A549 (cell line): ENCODE data around the gene SF1. TPM values are rescaled to one million over a fixed set of nuclear protein-coding genes. Genes with fewer than 3 reads are reported as not detected.

Source experiments
- ATAC-seq, 2 experiments: fragments of 200-7000 bp in 1 of 2; fragments of >200 bp in 1 of 2; cut with Nextera tagmentation in 1 of 2; cut with Tn5 transposase in 1 of 2; 3 replicates each; pipeline versions ENCODE4 v1.8.0 to v1.9.1; 2018 to 2020; ENCODE audit warnings: mild to moderate bottlenecking in 1 of 2, moderate library complexity in 1 of 2
- CTCF ChIA-PET: fragments of 300-600 bp; sonication (Branson Sonifier 250); formaldehyde crosslinking; extraction: SDS; loops from one replicate; lab custom pipeline; 2021; ENCODE audit warnings: antibody characterized with exemption, inconsistent platforms; lab: Yijun Ruan, JAX
- POLR2A ChIA-PET: fragments of 350-600 bp; formaldehyde crosslinking; extraction: SDS; loops from one replicate; lab custom pipeline; 2021; ENCODE audit warnings: antibody characterized with exemption, inconsistent platforms; lab: Yijun Ruan, JAX
- DNase-seq, 2 experiments: peaks; one replicate each; pipeline versions ENCODE4 v3.0.0 to v3.0.0-alpha.2; 2011 to 2016; ENCODE audit warnings: low read depth in 1 of 2, low spot score in 1 of 2
- FAIRE-seq: peaks from 2 replicates; lab custom pipeline; 2011; peaks lifted over from hg19 to GRCh38; lab: Jason Lieb, UNC
- H3K27ac ChIP-seq, 2 experiments: fragments of >200 bp; sonication (Bioruptor Twin); formaldehyde crosslinking; 3 replicates each; pipeline ENCODE4 v1.5.1; 2016 to 2017
- H3K4me1 ChIP-seq: fragments of >200 bp; sonication (Bioruptor Twin); formaldehyde crosslinking; 3 replicates; pipeline ENCODE4 v1.6.1; 2016
- H3K4me2 ChIP-seq: fragments of >200 bp; sonication (Bioruptor Twin); formaldehyde crosslinking; 3 replicates; pipeline ENCODE4 v1.6.1; 2016
- H3K4me3 ChIP-seq: fragments of >200 bp; sonication (Bioruptor Twin); formaldehyde crosslinking; 3 replicates; pipeline ENCODE4 v1.5.1; 2016
- H3K9me3 ChIP-seq: fragments of >200 bp; sonication (Bioruptor Twin); formaldehyde crosslinking; 3 replicates; pipeline ENCODE4 v1.6.1; 2016
- BHLHE40 ChIP-seq: IDR thresholded peaks from 2 replicates; pipeline ENCODE4 v1.6.1; 2012; ENCODE audit warnings: low read depth, low read length, inconsistent platforms
- CBX8 ChIP-seq: fragments of 200-600 bp; sonication (generic); IDR thresholded peaks from 2 replicates; pipeline ENCODE4 v1.6.1; 2016
- CHD4 ChIP-seq: fragments of 200-600 bp; sonication (generic); IDR thresholded peaks from 2 replicates; pipeline ENCODE4 v1.6.1; 2016; ENCODE audit warnings: antibody characterized with exemption, mild to moderate bottlenecking, borderline replicate concordance
- CTCF ChIP-seq: fragments of >200 bp; sonication (Bioruptor Twin); formaldehyde crosslinking; IDR thresholded peaks from 3 replicates; pipeline ENCODE4 v1.5.1; 2016
- E2F6 ChIP-seq: IDR thresholded peaks from 2 replicates; pipeline ENCODE4 v1.6.1; 2012; ENCODE audit warnings: low read depth, borderline replicate concordance
- EHMT2 ChIP-seq: fragments of 200-600 bp; sonication (generic); IDR thresholded peaks from 2 replicates; pipeline ENCODE4 v1.6.1; 2016; ENCODE audit warnings: antibody characterized with exemption, low read depth, mild to moderate bottlenecking, moderate library complexity
- ESRRA ChIP-seq: fragments of 150-350 bp; IDR thresholded peaks from 2 replicates; pipeline ENCODE4 v1.6.1; 2014; ENCODE audit warnings: mild to moderate bottlenecking, low read length, borderline replicate concordance
- HDAC2 ChIP-seq: fragments of 200-600 bp; sonication (generic); IDR thresholded peaks from 2 replicates; pipeline ENCODE4 v1.6.1; 2016
- HOXB5 ChIP-seq: fragments of 250-450 bp; sonication (Bioruptor Pico); IDR thresholded peaks from 2 replicates; pipeline ENCODE4 v1.5.0; 2020; ENCODE audit warnings: mild to moderate bottlenecking, moderate library complexity
- JUNB ChIP-seq: fragments of >200 bp; sonication (Bioruptor Twin); formaldehyde crosslinking; IDR thresholded peaks from 2 replicates; pipeline ENCODE4 v1.6.1; 2016
- KDM1A ChIP-seq: fragments of 200-600 bp; sonication (generic); IDR thresholded peaks from 2 replicates; pipeline ENCODE4 v1.6.1; 2016; ENCODE audit warnings: low read depth, mild to moderate bottlenecking
- MAZ ChIP-seq: fragments of 150-350 bp; IDR thresholded peaks from 2 replicates; pipeline ENCODE4 v1.6.1; 2014; ENCODE audit warnings: antibody characterized with exemption, low read depth, low read length, borderline replicate concordance
- NFE2L2 ChIP-seq: fragments of 150-350 bp; conservative IDR thresholded peaks from 2 replicates; pipeline ENCODE4 v1.6.1; 2014; ENCODE audit warnings: low read length
- POLR2A ChIP-seq: IDR thresholded peaks from 2 replicates; pipeline ENCODE4 v1.6.1; 2012; ENCODE audit warnings: mild to moderate bottlenecking, low read length
- POLR2AphosphoS2 ChIP-seq: conservative IDR thresholded peaks from 2 replicates; pipeline ENCODE4 v1.6.1; 2012; ENCODE audit warnings: low read length, improper control_type of control experiment, inconsistent platforms
- RCOR1 ChIP-seq: fragments of 150-350 bp; IDR thresholded peaks from 2 replicates; pipeline ENCODE4 v1.6.1; 2014; ENCODE audit warnings: antibody characterized with exemption, low read length, low read depth
- SMC3 ChIP-seq: fragments of >200 bp; sonication (Bioruptor Twin); formaldehyde crosslinking; IDR thresholded peaks from 3 replicates; pipeline ENCODE4 v1.6.1; 2018; ENCODE audit warnings: inconsistent platforms
- SREBF2 ChIP-seq: fragments of 450-650 bp; IDR thresholded peaks from 2 replicates; pipeline ENCODE4 v1.6.1; 2014; ENCODE audit warnings: mild to moderate bottlenecking, moderate library complexity
- ZFP36 ChIP-seq: fragments of 450-650 bp; IDR thresholded peaks from 2 replicates; pipeline ENCODE4 v1.6.1; 2014; ENCODE audit warnings: borderline replicate concordance; ENCODE audit not compliant: partially characterized antibody
- ZNF302 ChIP-seq: fragments of 250-450 bp; sonication (Bioruptor Pico); IDR thresholded peaks from 2 replicates; pipeline ENCODE4 v1.9.0; 2021; ENCODE audit warnings: inconsistent platforms, mild to moderate bottlenecking, moderate library complexity
- ZSCAN20 ChIP-seq: fragments of 250-450 bp; sonication (Bioruptor Pico); IDR thresholded peaks from 2 replicates; pipeline ENCODE4 v1.8.0; 2022; ENCODE audit warnings: mild to moderate bottlenecking, moderate library complexity
- WGBS: methylation state at CpG from one replicate; pipeline ENCODE4 v1.1.6; 2017; ENCODE audit errors: missing lambda C conversion rate; 5-methylcytosine and 5-hydroxymethylcytosine counted together
- polyA plus RNA-seq, 4 experiments: library from polyadenylated mRNA; depleted of rRNA in 3 of 4; stranded (reverse); fragments of >200 nt; fragmentation: RNase III in 1 of 4; extraction: RNeasy Plus Mini Kit Qiagen cat#74134 plus additional on column Dnase treatment in 1 of 4; gene quantifications; 2 replicates in 3 of 4; 3 replicates in 1 of 4; pipeline ENCODE4 v1.2.3, GENCODE V29; 2011 to 2017
- TF ChIP-seq, protein P1 (sequence below): fragments of 200-600 bp; sonication (generic); IDR thresholded peaks from 2 replicates; pipeline ENCODE4 v1.6.1; 2016; ENCODE audit warnings: antibody characterized with exemption, mild to moderate bottlenecking, moderate library complexity

SF1 gene
- polyA plus RNA-seq, 2 of the 4 experiments (the other 2 are of a cell fraction): 104 to 310 TPM

- peak overlapping the region; percentile 61 to 84; a peak in 4 of 6 replicates for H3K27ac ChIP-seq
- ChIA-PET CTCF (interaction anchor here (3.5 to 7.2 kb wide), 2 partner anchors 11 to 42 kb away, joined by 19 to 104 read pairs; partner anchors contain the start of gene PYGM), POLR2A (interaction anchor here (0.5 kb wide), 1 partner anchor 428 kb away, joined by 3 read pairs; the partner anchor contains the start of gene TRMT112)
- peak overlapping the region; percentile 99 for H3K4me2 ChIP-seq
- peak; percentile 67 to 73 for DNase-seq
- FAIRE-seq: no peak
- WGBS: 9% methylated on average over 48 of the region's 52 CpGs
- TF ChIP-seq POLR2A (no peak), BHLHE40 (no peak), E2F6 (no peak), KDM1A (no peak), CHD4 (no peak), JUNB (no peak), ZNF302 (CRISPR knock-in tag) (no peak), CTCF (no peak)
- H3K4me1 ChIP-seq: peaks cover 28% of the 10 kb centered on the region
- H3K4me3 ChIP-seq: peak overlapping the region; percentile 61
- H3K9me3 ChIP-seq: no peaks in the 10 kb centered on the region
- ATAC-seq: peak; percentile 15 to 57; a peak in 5 of 6 replicates
Measured at GRCh38 chr11:64745521-64746328, 32.6 kb downstream of the SF1 start.

DNA sequence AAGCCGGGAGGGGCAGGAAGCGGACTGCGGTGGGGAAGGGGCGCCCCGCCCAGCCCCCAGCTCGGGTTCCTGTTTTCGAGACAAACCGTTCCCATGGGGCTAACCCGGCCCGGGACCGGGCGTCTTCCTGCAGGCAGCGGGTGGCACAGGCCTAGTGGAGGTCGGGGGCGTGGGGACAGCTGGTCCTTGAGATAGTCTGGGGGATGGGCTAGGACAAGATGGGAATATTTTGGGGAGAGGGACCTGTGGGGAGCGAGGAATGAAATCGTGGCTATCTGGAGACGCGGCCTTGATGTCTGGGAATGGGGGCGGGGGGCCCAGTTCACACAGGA, 33.2 kb downstream of the SF1 start:
- CTCF ChIA-PET: interaction anchor here (1.1 to 7.2 kb wide), 7 partner anchors 11 to 390 kb away, joined by 3 to 104 read pairs (median 21); partner anchors contain the start of gene PYGM
- WGBS: 7% methylated on average over 7 of the region's 20 CpGs
- no peak for ATAC-seq
- TF ChIP-seq NFE2L2 (no peak), ZSCAN20 (CRISPR knock-in tag) (no peak), BHLHE40 (no peak), HOXB5 (CRISPR knock-in tag) (no peak), RCOR1 (no peak), ESRRA (no peak), MAZ (no peak), EHMT2 (no peak), CBX8 (no peak), ZFP36 (no peak), HDAC2 (no peak), SMC3 (no peak), POLR2AphosphoS2 (no peak), SREBF2 (no peak)
- TF ChIP-seq, protein P1, sequence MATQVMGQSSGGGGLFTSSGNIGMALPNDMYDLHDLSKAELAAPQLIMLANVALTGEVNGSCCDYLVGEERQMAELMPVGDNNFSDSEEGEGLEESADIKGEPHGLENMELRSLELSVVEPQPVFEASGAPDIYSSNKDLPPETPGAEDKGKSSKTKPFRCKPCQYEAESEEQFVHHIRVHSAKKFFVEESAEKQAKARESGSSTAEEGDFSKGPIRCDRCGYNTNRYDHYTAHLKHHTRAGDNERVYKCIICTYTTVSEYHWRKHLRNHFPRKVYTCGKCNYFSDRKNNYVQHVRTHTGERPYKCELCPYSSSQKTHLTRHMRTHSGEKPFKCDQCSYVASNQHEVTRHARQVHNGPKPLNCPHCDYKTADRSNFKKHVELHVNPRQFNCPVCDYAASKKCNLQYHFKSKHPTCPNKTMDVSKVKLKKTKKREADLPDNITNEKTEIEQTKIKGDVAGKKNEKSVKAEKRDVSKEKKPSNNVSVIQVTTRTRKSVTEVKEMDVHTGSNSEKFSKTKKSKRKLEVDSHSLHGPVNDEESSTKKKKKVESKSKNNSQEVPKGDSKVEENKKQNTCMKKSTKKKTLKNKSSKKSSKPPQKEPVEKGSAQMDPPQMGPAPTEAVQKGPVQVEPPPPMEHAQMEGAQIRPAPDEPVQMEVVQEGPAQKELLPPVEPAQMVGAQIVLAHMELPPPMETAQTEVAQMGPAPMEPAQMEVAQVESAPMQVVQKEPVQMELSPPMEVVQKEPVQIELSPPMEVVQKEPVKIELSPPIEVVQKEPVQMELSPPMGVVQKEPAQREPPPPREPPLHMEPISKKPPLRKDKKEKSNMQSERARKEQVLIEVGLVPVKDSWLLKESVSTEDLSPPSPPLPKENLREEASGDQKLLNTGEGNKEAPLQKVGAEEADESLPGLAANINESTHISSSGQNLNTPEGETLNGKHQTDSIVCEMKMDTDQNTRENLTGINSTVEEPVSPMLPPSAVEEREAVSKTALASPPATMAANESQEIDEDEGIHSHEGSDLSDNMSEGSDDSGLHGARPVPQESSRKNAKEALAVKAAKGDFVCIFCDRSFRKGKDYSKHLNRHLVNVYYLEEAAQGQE: no peak
- no peak for DNase-seq
- Histone ChIP-seq H3K9me3 (no peaks in the 10 kb centered on the region), H3K4me1 (peaks cover 28% of the 10 kb centered on the region), H3K4me2 (peak overlapping the region; percentile 99), H3K4me3 (peak overlapping the region; percentile 61), H3K27ac (peak overlapping the region; percentile 61 to 84; a peak in 5 of 6 replicates)
- FAIRE-seq: no peak
- POLR2A ChIA-PET: interaction anchor here (0.5 kb wide), 1 partner anchor 428 kb away, joined by 3 read pairs; the partner anchor contains the start of gene TRMT112
